ENCODE data around the gene RP9.
"Not testable (repeated sequence)": the region's sequence is repeated elsewhere in the genome, so short reads cannot be mapped to it uniquely, and the experiment has no call there.

Gene RP9

DNA sequence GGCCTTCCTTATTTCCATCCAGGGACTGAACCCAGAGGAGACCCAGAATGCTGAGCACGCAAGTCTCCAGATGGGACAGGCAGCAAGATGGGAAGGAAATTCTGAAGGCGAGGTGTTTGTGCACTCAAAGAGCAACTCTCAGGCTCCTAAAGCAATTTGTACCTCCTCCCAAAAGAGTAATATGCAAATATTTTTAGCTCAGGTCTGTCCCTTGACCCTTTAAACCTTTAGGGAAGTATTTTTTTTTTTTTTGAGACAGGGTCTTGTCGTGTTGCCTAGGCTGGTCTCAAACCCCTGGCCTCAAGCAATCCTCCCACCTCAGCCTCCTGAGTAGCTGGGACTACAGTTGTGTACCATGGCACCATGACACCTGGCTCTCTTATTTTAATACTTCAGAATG, 8.4 kb downstream of the RP9 start:
- DNase-seq = no peak

DNA sequence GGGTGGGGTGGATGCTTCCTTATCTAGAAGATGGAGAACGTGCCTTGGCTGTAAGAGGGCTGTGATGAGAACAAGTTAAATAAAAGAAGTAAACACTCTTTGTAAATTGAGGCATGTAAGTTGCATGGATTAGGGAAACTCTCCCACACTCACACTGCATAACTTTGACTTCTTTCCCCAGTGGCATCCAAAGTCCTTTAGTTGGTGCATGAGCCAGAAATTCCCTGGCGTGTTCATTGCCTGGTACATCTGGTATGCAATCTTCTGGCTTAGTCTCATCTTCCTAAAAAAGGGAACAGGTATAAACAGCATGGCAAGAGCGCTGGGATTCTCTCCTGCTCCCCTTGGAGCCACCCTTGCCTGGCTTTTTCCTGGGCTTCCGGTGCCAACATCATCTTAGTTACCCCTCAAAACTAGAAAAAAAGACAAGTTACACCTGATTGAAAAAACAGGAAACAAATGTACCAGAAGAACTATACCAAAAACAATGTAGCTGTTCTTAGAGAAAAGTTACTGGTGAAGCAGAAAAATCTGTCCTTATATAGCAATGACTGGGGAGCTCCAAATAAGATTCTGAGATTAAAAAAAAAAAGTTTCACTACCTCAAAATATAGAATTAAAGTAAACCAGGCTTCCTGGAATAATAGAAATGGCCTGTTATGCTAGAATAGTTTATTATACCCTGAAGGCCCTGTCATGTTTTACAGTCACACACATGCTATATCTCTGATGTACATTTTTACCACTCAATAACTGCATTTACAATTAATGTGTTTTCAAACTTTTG, 9.9 kb downstream of the RP9 start:
- no peak for DNase-seq

GRCh38 chr7:33094745-33095275, 14.4 kb downstream of the RP9 start:
- DNase-seq = not testable (repeated sequence)

DNA sequence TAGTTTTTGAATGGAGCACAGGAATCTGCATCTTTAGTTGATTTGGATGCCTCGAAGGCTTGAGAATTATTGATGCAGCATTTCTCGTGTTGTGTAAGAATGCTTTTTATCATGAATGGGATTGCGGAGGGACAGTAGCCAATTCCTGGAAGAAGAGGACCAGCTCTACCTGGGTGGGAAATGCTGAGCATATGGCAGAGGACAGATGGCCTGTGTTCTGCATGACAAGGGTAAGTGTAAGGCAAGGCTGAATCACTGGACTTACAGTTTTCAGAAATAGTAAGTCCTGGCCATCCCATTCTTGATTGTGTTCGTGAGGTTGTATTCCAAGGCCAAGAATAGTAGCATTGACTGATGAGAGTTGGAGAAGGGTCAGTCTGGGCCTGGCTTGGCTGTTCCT, 15.9 kb downstream of the RP9 start:
- no peak for DNase-seq

DNA sequence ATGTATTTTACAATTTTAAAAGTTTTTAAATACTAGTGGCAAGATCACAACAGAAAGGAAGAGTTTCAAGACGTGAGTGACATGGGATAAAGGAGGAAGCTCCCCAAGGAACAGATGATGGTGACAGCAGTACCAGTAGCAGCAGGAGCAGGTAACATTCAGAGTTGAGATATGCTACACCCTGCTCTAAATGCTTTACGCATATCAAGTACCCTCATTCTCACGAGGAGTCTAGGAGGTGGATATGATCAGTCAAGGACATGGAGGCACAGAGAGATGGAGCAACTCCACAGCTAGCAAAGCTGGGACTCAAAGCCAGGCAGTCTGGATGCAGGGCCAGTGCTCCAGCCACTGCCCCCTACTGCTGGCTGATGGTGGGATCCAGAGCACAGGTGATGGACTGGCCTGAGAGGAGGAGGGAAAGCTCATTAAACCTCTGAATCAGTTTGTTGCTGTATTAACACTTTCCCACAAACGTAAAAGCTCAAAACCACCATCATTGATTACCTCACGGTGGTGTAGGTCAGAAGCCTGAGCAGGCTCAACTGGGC, 17.5 kb downstream of the RP9 start:
- DNase-seq = no peak

DNA sequence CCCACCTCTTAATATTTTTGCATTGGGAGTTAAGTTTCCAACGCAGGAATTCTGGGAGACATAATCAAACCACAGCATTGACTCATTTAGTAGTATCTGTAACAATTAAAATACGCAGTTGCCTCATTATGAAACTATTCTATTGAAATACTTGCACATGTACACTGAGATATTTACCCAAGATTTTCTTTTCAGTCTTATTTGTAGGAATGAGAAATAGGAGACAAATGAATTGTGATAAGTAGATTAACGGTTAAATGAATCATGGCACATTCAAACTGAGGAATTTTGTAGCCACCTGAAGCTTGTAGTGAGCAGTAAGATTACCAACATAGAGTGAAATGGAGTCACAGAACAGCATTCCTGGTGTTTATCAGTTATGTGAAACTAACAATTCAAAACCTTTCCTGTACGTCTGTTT, 18.1 kb downstream of the RP9 start:
- DNase-seq = no peak

DNA sequence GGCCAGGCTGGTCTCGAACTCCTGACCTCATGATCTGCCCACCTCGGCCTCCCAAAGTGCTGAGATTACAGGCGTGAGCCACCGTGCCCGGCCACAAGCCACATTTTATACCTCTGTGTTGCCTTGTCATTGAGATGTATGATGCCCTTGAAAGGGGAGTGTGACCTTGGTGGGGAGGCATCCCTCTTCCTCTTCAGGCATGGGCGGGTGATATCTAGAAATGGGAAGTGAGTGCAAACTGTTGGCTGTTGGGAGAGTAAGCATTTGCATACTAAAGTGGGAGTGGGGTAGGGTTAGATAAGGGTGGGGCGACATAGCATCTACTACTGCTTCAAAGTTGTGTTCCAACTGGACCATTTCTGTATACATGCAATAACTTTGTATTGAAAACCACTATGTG, 20.1 kb downstream of the RP9 start:
- DNase-seq = no peak

DNA sequence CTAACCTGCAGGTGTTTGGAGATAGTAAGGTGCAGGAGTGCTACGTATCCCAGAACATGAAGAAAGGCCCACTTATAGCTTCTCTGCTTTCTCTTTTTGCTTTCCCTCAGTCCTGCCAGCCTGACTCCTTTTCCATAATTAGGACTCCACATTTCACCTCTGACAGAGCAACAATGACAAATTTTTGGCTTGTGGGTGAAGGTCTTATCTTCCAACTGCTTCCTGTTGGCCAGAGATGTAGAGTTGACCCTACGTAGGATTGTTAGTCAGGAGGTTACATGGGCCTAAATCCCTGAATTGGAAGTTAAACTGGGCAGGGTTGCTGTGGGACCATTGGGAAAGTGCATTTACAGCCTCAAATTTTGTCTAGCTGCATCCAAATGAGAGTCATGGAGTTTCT, 21.3 kb downstream of the RP9 start:
- DNase-seq = no peak

GRCh38 chr7:33087356-33087755, 21.8 kb downstream of the RP9 start:
- DNase-seq = no peak

DNA sequence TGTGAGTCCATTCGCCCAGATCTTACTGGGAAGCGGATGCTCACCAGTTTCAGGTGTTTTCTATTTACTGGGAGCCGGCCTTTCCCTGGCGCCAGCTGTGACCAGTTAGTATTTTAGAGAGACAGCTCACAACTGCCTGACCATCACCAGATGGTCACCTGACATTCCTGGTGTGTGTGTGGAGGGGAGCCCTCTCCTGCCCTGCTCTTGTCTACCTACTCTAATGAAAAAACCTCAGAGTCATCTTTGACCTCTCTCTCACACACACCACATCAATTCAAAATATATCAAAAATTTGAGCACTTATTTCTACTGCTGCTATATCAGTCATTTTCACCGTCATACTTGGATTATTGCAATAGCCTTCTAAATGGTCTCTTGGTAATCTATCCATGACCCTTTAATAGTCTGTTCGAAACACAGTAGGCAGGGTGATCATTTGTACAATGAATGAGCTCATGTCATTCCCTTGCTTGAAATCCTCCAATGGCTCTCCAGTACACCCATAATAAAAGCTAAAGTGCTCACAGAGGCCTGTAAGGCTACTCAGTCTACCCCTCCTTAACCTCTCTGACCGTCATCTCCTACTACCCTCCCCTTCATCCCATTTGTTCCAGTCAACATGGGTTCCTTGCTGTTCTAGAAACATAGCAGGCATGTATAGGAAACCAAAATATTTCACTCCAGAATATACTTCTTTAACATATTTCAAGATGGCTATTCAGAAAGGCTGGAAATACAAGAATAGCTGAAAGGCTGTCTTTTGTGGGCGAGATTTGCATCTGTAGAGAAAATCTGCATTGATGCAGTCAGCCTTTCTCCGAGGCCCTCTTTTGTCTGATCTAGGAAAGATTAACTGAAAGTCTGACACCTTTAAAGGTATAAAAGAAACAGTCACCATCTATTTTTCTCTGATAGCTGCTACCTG, 29.2 kb downstream of the RP9 start:
- DNase-seq = no peak

- no peak for DNase-seq
These were observed 30.1 kb downstream of the RP9 start for GRCh38 chr7:33079096-33079495.

GRCh38 chr7:33076737-33077136, 32.5 kb downstream of the RP9 start:
- no peak for DNase-seq

- DNase-seq = no peak
These were observed 33.2 kb downstream of the RP9 start for GRCh38 chr7:33075818-33076518.

DNA sequence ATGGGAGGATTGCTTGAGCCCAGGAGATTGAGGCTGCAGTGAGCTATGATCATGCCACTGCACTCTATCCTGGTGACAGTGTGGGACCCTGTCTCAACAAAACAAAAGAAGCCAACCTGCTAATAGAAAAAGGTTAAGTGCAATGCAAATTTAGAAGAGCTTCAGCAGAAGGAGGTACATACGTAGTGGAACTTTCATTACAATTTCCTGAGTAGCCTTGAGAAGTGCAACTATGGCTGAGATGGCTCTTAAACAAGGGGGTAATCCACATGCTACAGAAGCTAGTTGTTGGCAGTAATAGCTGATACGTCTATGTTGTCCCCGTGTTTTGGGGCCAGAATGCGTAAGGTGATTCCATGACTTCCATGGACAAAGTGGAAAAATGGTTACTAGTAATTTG, 36.0 kb downstream of the RP9 start:
- DNase-seq = no peak

- DNase-seq = no peak
These were observed 36.7 kb downstream of the RP9 start for GRCh38 chr7:33072471-33072870.

GRCh38 chr7:33070831-33071230, 38.4 kb downstream of the RP9 start:
- no peak for DNase-seq

- DNase-seq = no peak
These were observed 38.9 kb downstream of the RP9 start for GRCh38 chr7:33070277-33070676.

- no peak for DNase-seq
These were observed 41.3 kb downstream of the RP9 start for GRCh38 chr7:33067921-33068320.

DNA sequence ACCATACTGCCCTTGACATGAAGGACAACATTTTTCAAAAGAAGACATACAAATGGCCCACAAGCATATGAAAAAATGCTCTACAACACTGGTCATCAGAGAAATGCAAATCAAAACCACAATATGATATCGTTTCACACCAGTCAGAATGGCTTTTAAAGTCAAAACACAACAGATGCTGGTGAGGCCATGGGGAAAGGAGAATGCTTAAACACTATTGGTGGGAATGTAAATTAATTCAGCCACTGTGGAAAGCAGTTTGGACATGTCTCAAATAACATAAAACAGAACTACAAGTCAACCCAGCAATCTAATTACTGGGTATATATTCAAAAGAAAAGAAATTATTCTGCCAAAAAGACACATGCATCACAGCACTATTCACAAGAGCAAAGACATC, 42.4 kb downstream of the RP9 start:
- no peak for DNase-seq

- DNase-seq = no peak
These were observed 43.2 kb downstream of the RP9 start for GRCh38 chr7:33065981-33066380.

DNA sequence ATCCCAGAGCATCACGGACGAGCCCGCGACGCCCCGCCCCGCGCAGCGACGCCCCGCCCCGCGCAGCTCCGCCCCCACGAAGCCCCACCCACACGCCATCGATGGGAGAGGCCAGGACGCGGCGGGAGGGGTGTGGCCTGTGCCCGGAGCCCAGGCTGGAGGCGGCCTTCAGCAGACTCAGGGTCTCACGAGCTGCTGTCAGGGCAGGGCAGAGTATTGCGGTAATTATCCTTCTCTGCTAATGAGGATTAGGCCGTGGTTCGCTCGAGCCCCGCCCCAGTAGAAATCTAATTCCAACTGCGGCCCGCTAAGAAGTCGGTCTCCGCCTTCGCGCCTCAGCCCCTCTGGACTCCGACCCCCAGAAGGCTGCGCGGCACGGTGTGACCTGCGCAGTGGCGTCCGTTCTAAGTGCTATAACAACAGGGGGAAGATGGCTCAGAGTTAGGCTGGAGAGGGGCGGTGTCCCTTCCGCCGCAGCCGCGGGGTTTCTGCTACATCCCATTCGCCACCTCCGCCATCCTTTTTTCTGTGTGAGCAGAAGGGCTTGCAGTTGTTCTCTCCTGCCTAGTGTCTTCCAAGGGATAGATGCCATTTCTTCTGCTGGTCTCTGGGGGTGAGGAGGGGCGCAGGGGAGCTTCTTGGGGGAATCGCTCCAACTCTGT, 46.3 kb downstream of the RP9 start:
- DNase-seq = peak; percentile 93

DNA sequence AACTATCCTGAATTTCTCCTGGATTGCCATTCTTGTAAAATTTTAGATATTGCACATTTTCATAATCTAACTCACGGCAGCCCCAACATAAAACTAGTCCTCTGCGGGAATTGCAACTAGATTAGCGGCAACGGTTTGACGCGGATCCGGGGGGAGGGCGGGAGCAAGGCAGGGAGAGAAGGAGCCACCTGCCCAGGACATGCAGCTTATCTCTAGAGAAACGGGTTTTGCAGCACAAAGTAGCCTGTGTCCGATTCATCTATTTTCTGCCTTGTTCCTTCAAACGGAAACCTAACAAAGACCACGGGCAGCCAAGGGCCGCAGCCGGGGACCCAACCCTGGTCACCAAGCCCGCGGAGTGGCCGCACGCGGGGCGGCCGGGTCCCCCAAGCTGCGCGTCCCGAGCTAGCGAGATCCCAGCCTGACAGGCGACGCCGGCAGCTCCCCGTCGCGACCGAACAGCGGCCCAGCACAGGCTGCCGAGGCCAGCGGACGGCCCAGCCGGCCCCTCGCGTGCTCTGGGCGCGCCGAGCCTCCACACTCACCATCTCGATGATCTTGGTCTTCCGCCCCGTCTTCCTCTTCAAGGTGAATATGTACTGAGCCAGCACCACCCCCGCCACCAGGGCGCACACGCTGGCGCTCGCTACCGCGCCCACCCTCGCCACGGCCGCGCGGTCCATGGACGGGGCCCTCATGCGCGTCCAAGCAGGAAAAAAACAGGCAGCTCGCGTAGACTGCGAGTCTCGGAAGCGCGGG, 47.0 kb downstream of the RP9 start, which contains the start of gene NT5C3A:
TSS of gene NT5C3A (minus strand) at position 754 of the 759 bp plus-strand sequence. CDS start at position 683, 71 bp downstream.
- peak; percentile 53 for DNase-seq
